HG02798 (cell line): ENCODE results near the gene SNAP23.

Experiments used
- ATAC-seq: cut with Tn5 transposase; IDR thresholded peaks from one replicate; pipeline ENCODE4 v1.9.1; 2021; ENCODE audit warnings: mild to moderate bottlenecking; ENCODE audit not compliant: unreplicated experiment, poor library complexity

SNAP23 gene

DNA sequence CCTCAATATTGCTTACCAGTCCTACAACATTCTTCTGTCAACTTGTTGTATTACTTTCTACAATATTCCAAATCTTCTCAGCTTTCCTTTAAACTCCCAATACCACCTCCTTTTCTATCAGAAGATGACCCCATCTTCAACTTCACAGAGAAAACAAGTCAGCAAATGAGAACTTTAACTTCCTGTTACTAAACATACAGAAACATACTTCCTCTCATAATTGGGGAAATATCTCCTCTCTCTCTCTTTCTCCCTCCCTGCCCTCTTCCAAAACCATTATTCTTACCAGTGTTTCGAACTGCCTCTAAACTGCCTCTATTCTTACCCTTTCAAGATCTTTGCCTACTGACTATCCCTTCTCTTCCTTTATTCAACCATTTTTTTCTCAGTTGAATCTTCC, 1.8 kb upstream of the SNAP23 start:
- ATAC-seq = no peak

DNA sequence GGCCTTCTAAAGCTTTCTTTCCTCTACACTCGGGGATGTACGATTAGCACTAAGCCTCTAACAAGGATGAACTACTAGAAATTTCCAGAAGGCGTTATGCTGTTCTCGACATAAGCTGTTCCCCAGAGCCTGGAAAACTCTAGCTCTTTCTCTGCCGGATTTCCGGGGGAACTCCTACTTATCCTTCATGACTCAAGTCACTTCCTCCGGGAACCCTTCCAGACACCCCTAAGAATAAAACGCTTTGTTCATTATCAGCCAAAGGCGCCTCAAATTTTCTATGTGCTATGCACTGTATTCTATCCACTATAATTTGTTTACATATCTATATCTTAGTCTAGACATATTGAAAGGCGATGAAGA, 455 bp upstream of the SNAP23 start:
- no peak for ATAC-seq

DNA sequence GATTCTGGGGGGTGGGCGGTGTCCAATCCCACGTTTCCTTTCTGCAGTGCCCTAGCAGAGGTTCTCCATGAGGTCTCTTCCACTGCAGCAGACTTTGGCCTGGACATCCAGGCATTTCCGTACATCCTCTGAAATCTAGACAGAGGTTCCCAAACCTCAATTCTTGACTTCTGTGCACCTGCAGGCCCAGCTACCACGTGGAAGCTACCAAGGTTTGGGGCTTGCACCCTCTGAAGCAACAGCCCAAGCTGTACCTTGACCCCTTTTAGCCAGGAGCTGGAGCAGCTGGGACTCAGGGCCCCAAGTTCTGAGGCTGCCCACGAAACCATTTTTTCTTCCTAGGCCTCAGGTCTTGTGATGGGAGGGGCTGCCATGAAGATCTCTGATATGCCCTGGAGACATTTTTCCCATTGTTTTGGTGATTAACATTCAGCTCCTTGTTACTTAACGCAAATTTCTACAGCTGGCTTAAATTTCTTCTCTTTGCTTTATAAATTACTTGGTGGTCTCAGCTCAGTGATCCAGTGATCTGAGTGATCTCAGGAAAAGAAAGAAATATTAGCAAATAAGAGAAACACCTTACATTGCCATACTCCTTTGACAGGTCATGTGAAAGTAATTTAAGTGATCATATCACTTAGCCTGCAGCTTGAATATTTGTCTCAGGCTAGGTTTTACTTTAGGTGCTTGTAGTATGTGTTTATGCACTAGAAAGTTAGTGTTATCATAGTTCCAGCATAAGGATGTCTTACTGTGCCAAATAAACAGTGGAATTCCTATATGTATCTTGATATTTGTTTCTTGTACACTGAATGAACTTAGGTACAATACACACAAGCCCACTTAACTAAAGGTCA, 3.0 kb downstream of the SNAP23 start:
- ATAC-seq = no peak

DNA sequence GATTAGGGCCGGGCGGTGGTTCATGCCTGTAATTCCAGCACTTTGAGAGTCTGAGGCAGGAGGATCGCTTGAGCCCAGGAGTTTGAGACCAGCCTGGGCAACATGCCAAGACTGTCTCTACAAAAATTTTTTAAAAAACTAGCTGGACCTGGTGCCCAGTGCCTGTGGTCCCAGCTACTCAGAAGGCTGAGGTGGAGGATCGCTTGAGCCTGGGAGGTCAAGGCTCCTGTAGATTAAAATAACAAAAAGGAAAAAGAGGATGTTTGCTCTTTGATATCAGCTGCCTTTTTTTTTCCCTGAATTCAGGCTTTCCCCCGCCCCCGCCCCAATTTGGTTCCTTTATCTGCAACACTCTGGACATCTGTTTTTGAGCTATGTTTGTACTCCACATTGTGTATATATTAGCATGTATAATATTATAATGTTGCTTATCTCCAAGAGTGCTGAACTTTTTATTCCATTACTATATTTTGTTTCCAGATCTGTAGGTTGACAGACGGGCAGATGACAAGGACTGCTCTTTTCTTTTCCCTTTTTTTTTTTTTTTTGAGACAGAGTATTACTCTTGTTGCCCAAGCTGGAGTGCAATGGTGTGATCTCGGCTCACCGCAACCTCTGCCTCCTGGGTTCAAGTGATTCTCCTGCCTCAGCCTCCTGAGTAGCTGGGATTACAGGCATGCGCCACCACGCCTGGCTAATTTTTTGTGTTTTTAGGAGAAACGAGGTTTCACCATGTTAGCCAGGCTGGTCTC, 4.6 kb downstream of the SNAP23 start:
- no peak for ATAC-seq

DNA sequence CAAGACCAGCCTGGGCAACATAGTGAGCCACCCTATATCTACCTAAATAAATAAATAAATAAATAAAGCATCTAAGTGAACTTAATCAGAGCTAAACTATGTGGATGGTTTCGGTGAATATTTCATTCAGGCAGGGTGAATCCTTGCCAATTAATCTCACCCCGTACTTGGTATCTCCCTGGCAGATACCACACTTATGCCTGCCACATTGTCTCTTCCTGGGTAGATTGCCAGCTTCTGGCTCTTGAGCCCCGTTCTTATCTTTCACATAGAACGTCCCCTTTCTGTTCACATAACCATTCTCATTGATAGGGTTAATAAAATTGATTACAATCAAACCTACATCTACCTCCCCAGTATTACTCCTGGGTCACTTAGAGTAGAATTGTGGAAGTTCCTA, 7.0 kb downstream of the SNAP23 start:
- ATAC-seq = no peak

DNA sequence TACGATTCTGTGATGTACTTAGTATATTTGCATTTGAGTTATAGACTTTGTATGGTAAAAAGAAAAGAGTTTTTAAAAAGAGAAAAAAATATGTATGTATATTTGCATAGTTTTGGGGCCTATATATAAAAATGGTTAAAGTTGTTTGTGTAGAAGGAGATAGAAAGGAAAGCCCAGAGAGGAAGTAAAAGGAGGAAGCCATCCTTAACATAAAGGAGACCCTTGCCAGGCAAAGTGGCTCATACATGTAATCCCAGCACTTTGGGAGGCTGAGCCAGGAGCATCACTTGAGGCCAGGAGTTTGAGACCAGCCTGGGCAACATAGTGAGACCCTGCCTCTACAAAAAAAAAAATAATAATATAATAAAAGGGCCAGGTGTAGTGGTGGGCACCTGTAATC, 8.4 kb downstream of the SNAP23 start:
- ATAC-seq = no peak

DNA sequence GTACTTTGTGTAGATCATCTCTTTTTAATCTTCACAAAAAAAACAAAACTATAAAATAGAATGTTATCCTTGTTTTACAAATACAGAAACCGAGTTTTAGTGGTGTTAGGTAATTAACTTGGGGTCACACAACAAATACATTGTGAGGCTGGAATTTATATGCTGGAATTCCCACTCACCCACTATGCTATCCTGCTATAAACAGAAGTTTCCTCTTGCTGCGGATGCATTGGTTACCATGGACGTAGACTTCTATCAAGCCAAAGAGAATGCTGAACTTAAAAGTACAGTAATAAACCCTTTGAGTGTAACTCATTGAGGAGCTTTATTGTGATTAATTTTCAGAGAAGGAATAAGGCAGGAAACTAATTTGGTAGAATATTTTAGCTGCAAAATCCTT, 9.2 kb downstream of the SNAP23 start:
- ATAC-seq = no peak

DNA sequence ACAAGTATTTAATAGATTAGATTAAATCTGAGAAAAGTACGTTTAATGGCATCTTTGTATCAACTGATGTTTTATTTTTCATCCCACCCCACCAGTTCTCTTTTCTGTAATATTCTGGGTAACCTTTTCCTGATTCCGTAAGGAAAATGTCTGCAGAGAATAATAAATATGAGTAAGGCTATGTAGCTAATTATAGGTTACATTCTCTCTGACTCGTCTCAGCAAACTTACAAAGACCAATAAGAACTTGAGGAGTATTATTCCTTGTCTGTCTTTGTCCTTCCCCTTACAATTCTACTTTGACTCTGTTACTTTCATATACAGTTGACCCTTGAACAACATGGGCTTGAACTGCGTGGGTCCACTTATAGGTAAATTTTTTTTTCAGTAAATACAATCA, 12.1 kb downstream of the SNAP23 start:
- no peak for ATAC-seq

DNA sequence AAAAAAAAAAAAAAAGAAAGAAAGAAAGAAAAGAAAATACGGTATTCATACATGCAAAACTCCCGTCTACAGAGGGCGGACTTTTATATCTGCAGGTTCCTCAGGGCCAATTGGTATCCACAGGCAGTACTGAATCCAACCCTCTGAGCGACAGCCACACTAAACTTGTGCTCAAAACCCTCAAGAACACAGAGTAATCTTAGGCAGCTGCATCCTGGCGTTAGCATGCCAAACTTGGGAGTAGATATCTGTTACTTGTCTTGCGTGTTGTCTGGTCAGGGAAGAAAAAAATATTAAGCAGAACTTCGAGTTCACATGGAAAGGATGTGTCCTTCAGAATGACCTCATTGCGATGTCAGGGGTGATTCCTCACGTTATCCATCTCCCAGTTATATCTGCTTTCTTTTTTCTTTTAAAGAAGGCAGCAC, 12.8 kb downstream of the SNAP23 start:
- ATAC-seq = no peak

DNA sequence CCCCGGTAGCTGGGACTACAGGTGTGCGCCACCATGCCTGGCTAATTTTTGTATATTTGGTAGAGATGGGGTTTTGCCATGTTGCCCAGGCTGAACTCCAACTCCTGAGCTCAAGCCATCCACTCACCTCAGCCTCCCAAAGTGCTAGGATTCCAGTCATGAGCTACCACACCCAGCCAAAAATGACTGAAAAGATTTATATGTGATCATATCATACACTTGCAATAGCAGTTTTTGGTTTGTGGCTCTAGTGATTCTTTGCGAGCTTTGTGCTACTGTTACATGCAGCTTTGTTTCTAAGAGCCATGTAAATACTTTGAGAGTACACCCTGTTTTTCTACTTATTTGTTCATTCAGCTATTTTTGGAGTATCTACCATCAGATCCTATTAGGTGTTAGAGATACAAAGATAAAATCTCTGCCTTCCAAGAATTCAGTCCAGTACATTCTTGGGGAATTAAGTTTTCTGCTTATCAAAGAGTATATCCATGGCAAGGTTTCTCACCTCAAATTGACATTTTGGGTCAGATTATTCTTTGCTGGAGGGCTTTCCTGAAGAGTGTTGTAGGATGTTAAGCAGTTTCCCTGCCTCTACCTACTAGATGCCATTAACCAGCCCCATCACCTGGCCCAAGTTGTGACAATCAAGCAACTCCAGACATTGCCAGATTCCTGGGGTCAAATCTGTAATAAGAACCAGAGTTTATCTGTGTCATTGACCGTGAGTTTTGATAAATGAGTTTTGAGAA, 15.0 kb downstream of the SNAP23 start:
- ATAC-seq = no peak

DNA sequence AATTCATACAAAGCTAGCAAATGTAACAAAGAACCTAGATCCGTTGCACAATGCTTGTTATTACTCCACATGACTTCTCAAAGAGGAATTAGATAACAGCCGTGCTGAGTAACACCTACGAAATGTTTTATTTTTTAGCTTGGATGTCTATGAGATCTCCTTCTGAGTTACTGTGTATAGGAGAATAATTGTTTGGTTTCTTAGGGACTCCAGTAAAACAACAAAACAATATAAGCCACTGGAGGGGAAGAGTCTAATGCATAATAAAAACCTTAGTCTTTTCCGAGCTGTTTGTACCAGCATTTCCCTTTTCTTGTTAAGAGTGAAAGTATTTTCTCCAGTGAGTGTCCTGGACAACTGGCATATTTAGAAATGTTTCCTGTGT, 15.6 kb downstream of the SNAP23 start:
- no peak for ATAC-seq

DNA sequence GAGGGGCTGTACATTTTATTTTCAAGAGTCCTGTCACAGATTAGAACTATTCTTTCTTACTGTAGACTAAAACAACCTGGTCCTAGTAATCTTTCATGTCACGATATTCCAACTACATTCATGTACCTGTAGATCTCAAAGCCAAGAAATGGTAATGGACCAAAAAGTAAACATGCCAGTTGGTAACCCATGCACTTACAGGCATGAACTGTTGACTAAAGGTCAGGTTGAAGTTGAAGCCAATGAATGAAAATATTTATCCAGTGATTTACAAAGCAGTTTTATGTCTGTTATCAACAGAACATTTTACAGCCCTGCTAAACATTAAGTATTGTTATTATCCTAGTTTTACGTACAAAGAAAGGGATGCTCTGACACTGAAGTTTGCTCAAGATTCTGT, 27.9 kb downstream of the SNAP23 start:
- no peak for ATAC-seq

DNA sequence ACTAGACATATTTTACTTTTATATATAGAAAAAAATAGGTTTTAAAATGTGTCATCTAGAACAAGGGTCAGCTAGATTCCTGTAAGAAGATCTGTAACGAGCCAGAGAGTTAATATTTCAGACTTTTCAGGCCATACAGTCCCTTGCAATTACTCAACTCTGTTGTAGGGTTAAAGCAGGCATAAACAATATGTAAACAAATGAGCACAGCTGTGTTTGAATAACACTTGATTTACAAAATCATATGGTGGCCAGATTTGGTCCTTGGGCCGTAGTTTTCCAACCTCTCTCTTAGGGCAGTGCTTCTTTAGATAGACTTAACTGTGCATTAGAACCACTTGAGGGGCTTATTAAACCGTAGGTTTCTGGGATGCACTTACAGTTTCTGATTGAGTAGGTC, 33.5 kb downstream of the SNAP23 start:
- ATAC-seq = no peak

DNA sequence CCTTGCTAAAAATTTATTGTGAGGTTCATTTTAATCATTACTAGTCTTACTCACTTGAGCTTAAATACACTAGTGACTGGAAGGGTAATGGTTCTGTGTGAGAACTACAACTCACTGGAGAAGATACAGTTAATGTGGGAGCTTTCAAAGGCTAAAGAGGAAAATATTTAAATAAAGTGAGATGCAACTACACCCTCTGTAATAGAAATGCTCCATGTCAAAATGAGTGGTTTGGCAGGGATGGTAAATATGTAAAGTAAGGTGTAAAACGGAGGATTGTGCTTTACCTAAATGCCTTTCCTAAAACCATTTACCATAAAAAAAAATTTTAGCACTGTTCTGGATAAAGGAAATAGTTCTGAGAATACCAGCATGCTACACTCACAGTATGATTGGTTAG, 37.8 kb downstream of the SNAP23 start:
- no peak for ATAC-seq

DNA sequence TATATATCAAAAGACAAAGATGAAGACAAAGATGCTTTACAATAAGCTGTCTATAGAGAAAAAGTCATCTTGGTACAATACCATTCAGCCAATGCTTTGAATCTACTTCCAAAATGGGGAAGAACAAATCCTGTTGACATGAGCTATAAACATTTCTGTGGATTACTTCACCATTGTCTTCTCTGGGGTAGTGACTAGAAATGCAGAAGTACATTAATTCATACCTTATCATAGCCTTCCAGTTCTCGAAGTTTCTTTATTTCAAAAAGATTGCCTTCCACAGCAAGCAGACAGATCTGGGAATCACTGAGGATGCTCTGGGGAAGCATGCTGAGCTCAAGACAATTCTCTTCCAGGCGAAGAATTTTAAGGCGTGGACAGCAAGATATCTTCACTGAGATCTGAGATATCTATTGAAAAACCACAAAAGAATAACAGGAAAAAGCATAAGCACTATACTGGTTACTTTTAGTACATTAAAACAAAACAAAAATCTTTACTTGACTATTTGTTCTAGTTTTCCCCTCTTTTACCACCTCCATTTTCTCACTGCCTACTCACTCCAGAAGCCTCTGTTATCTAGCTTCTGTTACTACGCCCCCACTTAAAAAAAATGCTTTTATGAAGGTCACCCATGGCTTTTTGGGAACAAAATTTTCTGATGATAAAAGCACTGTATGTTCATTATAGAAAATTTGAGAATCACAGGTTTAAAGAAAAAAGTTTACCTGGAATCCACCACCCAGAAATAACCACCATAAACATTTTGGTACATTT, 49.6 kb downstream of the SNAP23 start:
- no peak for ATAC-seq

DNA sequence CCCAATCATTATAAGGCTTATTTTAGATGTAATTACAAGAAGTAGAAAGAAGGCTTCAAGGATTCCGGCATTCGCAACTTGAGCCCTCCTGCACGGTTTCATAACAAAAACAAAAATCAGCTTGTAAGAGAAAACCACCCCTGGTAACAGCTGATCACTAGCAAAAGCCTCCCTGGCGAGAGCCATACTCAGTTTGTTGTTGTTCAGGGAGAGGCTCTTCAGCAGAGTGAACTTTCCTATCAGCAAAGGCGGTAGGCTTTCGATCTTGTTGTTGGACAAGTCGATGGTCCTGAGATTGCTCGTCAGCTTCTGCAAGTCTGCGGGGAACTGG, 52.4 kb downstream of the SNAP23 start:
- ATAC-seq = no peak

DNA sequence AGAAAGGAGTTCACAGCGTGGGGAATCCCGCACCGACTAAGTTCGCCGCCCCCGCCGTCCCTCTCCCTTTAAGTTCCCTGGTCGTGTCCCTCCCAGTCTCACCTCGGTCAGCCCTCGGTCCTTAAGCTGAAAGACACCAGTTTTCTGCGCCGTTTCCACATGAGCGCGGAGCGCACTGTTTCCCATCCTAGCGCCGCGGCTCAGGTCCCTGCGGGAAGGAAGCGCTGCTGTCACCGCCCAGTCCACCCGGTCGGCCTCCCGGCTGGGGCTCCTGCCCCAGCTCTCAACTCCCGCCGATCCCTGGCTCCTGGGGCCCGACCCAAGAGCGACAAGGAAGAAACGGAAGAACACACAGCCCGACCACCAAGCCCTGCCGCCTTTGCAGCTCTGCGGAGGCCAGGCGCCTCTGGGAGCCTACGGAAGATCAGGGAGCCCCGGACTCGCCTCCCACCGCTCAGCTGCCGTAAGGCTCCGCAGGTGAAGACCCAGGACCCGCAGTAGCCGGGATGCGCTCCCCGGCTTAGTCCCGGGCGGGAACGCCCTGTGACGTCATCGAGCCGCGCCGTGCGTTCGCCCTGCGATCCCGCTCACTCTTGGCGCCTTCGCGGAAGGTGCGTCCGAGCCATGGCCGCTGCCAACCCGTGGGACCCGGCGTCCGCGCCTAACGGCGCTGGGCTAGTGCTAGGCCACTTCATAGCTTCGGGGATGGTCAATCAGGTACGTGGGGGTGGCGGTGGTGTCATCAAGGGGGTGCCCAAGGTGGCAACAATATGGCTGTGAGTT, 53.0 kb downstream of the SNAP23 start, which contains the start of the genes HAUS2 and LRRC57:
TSS of gene HAUS2 (plus strand) at position 590 of the 783 bp plus-strand sequence. CDS start at position 625, 35 bp downstream.
TSS of gene LRRC57 (minus strand) at position 545 of the 783 bp plus-strand sequence. CDS start at position 186, 359 bp downstream.
- peak; percentile 84 for ATAC-seq

DNA sequence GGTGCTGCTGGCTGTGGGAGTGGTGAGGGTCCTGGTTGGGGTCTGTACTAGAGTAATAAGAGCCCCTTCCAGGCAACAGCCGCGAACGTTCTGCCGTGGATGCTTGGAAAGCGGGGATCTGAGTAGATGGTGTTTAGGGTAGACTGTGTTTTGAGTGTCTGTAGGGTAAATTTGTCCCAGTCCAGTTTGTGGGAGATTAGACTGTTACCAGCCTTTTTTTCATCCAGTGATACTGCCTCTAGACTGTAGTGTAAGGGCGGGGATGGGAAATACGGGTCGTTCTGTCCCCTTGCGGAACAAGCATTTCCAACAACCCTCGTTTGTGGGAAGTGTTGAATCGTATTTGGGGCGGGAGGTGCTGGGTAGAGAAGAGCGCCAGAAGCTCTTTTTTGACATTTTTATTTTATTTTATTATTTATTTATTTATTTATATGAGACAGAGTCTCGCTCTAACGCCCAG, 53.6 kb downstream of the SNAP23 start:
- peak; percentile 16 for ATAC-seq

DNA sequence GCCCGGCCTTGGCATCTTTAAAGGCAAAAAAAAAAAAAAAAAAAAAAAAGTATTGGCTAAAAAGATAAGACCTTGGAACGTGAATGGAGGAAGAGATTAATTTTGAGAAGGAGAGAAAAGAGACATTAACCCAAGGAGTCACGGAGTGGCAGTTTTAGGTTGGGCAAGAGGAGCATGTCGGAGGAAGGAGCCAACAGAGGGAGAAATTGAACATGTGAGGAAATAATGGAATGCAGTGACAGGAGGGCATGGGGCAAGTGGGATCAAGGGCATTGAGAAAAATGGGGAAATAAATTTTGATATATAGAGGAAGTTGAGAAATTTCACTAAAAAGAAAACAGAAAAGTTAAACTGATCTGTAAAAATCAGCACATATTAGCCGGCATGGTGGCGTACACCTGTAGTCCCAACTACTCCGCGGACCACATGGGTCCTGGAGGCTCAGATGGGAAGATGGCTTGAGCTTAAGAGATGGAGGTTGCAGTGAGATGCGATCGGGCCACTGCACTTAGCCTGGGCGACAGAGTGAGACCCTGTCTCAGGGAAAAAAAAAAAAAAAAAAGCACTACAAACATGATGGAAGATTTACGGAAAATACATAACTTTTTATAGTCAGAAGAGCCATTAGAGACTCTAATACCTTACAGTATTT, 54.4 kb downstream of the SNAP23 start:
- no peak for ATAC-seq
